Hematopoietic multipotent progenitor cell treated with erythropoietin and hydrocortisone succinate and interleukin-3 and kit ligand, for 15 days (in vitro differentiated cells): Measurements from ENCODE around the gene CARHSP1.
"Not testable (repeated sequence)": the region's sequence is repeated elsewhere in the genome, so short reads cannot be mapped to it uniquely, and the experiment has no call there.

Source experiments
- DNase-seq: peaks from one replicate; pipeline ENCODE4 v3.0.0-alpha.2; 2015; ENCODE audit warnings: low spot score

Gene CARHSP1

GRCh38 chr16:8872071-8872470 lies 3.3 kb upstream of the CARHSP1 start:
- DNase-seq = no peak

- DNase-seq = not testable (repeated sequence)
Measured at GRCh38 chr16:8869988-8870241, 1.1 kb upstream of the CARHSP1 start.

- DNase-seq = no peak
Measured at GRCh38 chr16:8869212-8869987, 594 bp upstream of the CARHSP1 start.

- no peak for DNase-seq
Measured at GRCh38 chr16:8867932-8868415, 832 bp downstream of the CARHSP1 start.

GRCh38 chr16:8867216-8867931 lies 1.4 kb downstream of the CARHSP1 start:
- DNase-seq = peak; percentile 50

- no peak for DNase-seq
Measured at GRCh38 chr16:8866884-8867215, 2.0 kb downstream of the CARHSP1 start.

GRCh38 chr16:8866118-8866883 lies 2.5 kb downstream of the CARHSP1 start:
- DNase-seq = no peak

- DNase-seq = no peak
Measured at GRCh38 chr16:8865145-8865882, 3.5 kb downstream of the CARHSP1 start.

GRCh38 chr16:8864480-8865110 lies 4.2 kb downstream of the CARHSP1 start:
- DNase-seq = no peak

GRCh38 chr16:8863594-8864424 lies 5.0 kb downstream of the CARHSP1 start:
- DNase-seq = no peak

GRCh38 chr16:8862309-8863130 lies 6.3 kb downstream of the CARHSP1 start:
- no peak for DNase-seq

GRCh38 chr16:8861563-8862308 lies 7.1 kb downstream of the CARHSP1 start:
- no peak for DNase-seq

GRCh38 chr16:8859913-8860881 lies 8.6 kb downstream of the CARHSP1 start:
- no peak for DNase-seq

GRCh38 chr16:8858994-8859912 lies 9.6 kb downstream of the CARHSP1 start:
- DNase-seq = no peak

GRCh38 chr16:8855972-8856371 lies 12.8 kb downstream of the CARHSP1 start:
- DNase-seq = no peak

- DNase-seq = no peak
Measured at GRCh38 chr16:8855051-8855786, 13.6 kb downstream of the CARHSP1 start.
